ENCODE data around the gene MEIS3. TPM values are rescaled to one million over a fixed set of nuclear protein-coding genes. Genes with fewer than 3 reads are reported as not detected.

Gene MEIS3
- not detected in 2 replicates for total RNA-seq (2013; cell fraction: nucleolus; rRNA removed)
- total RNA-seq (2014; rRNA removed) (not detected in 2 replicates), total RNA-seq (2014; rRNA removed; fragmentation: Illumina TruSeq; extraction: Trizol) (not detected in 2 replicates), total RNA-seq (2021) (0.21 TPM in 1 of 2 replicates, not detected in the other), polyA plus RNA-seq (2011; rRNA removed) (0.05 TPM in 1 of 2 replicates, not detected in the other), polyA plus RNA-seq (2014; fragmentation: Illumina TruSeq; extraction: Trizol) (not detected in 2 replicates), polyA plus RNA-seq (2014; fragmentation: Nextera tagmentation; extraction: Ambion mirVana) (not detected), polyA plus RNA-seq (2014; rRNA removed) (not detected in 2 replicates), polyA plus RNA-seq (2016; fragmentation: Nextera tagmentation; extraction: Ambion mirVana) (under 1 TPM in 1 of 2 experiments, not detected in 1; 0.23 TPM), polyA minus RNA-seq (2011; rRNA and poly(A)+ RNA removed) (not detected in 2 replicates), Bru-seq, nascent RNA (percentile 11 among the genes with signal in this experiment), BruChase-seq, experiment 1, labeled RNA remaining after a 6-hour chase (percentile 10 among the genes with signal in this experiment), BruChase-seq, experiment 2, labeled RNA remaining after a 2-hour chase (percentile 11 among the genes with signal in this experiment)
- polyA plus RNA-seq (2011; ENCODE audit: low read depth), result not detected
- 0.13 TPM in 1 of 2 replicates, not detected in the other for polyA plus RNA-seq (2011; cell fraction: cytosol; rRNA removed)
- polyA plus RNA-seq (2011; cell fraction: nucleus; rRNA removed), result 0.07 TPM in 1 of 2 replicates, not detected in the other
- polyA plus RNA-seq (2012), result not detected in 2 replicates
- not detected in 2 replicates for polyA minus RNA-seq (2011; cell fraction: cytosol; rRNA and poly(A)+ RNA removed)
- not detected in 2 replicates for polyA minus RNA-seq (2011; cell fraction: nucleus; rRNA and poly(A)+ RNA removed)
- long read RNA-seq, experiment 1, result 0 reads
- long read RNA-seq, experiment 2, result 0 reads

DNA sequence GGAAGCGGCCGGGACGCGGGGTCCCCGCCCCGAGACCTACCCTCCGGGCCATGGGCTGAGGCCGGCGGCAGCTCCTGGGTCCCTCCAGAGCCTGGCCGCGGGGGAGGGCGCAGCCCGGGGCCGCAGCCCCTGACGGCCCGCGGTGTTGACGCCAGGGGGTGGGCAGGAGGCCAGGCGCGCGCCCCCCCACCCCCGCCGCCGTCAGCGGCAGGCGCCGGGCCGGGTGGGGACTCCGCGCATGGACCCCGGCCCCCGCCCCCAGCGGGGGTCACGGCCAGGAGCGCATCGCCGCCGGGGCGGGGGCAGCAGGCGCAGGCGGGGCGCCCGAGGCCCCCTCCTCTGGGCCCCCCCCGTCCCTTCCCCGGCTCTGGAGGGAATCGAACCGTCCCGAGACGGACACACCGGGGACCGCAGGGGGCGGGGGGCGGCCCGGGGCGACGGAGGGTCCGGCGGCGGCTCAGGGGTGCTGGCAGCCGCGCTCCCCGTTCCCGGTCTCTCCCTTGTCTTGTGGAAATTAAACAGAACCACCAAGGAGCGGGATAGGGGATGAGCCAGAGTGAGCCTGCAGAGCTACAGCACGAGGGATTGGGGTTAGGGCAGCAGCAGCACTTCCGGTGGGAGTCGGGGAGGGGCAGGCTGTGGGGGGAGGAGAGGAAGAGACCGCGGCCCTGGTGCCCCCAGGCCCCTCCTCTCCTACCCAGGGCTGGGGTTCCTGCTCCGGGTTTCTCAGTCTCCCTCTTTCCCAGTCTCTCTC lies at the start of gene MEIS3:
Gene MEIS3 (minus strand): TSS at position 498 of the 754 bp plus-strand sequence. CDS start 446 bp downstream, at position 52.
- RAD21 ChIA-PET (ENCODE audit: unreplicated experiment), result no interaction called here

DNA sequence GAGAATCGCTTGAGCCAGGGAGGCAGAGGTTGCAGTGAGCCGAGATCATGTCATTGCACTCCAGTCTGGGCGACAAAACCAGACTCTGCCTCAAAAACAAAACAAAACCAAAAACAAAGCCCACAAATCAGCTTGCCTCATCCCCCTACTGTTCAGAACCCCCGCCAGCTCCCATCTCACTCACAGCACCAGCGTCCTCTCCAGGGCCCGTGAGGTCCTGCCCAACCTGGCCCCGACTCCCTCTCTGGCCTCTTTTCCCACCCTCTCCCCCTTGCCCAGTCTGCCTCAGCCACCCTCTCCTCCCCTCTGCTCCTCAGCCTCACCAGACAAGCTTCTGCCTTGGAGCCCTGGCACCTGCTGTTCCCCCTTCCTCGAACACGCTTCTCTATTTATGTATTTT lies 48.6 kb upstream of the MEIS3 start:
- CTCF ChIA-PET, result interaction anchor here (0.5 kb wide), 1 partner anchor 119 kb away, joined by 3 read pairs; the partner anchor contains the start of gene DHX34
- ATAC-seq, result no peak
- H3K9ac ChIP-seq (ENCODE audit: control insufficient read depth, insufficient read depth, low read length), result no peak overlapping the region
- H3K4me1 ChIP-seq (ENCODE audit: control insufficient read depth, insufficient read depth, low read length), result no peaks in the 10 kb centered on the region
- in situ Hi-C loops (cut with MboI) (no loop called here), intact Hi-C loops (cut with micrococcal nuclease; ENCODE audit: unreplicated experiment) (no loop called here)
- DNase-seq (ENCODE audit: low read depth, low spot score), result no peak
- H3K27ac ChIP-seq (ENCODE audit: control insufficient read depth, insufficient read depth), result no peak overlapping the region
- no peaks in the 10 kb centered on the region for H3K36me3 ChIP-seq (ENCODE audit: control insufficient read depth in 2 of 2, insufficient read depth in 2 of 2, low read length in 1 of 2)
- H3K4me3 ChIP-seq, result no peak overlapping the region
- no peaks in the 10 kb centered on the region for H4K20me1 ChIP-seq (ENCODE audit: control insufficient read depth, insufficient read depth)
- no peak overlapping the region for H2AFZ ChIP-seq (ENCODE audit: control insufficient read depth, low read depth, low read length)
- POLR2A ChIA-PET, result no interaction called here
- no peak for FAIRE-seq
- H3K79me2 ChIP-seq (ENCODE audit: control insufficient read depth, insufficient read depth, low read length), result no peaks in the 10 kb centered on the region
- H3K4me2 ChIP-seq (ENCODE audit: control insufficient read depth, insufficient read depth), result no peak overlapping the region
- WGBS (ENCODE audit: insufficient coverage, insufficient replicate concordance, low lambda C conversion rate, missing lambda C conversion rate), result 62% methylated on average over 8 of the region's 9 CpGs
- peaks cover 5 to 7% of the 10 kb centered on the region in 2 experiments; a peak in 3 of 4 replicates for H3K27me3 ChIP-seq (replicated peaks in 1 of 2; ENCODE audit: control insufficient read depth in 2 of 2, insufficient read depth in 2 of 2, low read length in 1 of 2)
- RAD21 ChIA-PET (ENCODE audit: unreplicated experiment), result no interaction called here
- no peaks in the 10 kb centered on the region for H3K9me3 ChIP-seq (replicated peaks; ENCODE audit: control insufficient read depth, insufficient read depth, low read length)
- no TSS peak for BruUV-seq (replicated peaks)
- SMC1A ChIA-PET (ENCODE audit: uncharacterized antibody, unreplicated experiment), result no interaction called here
- TF ChIP-seq TBL1XR1 (IDR thresholded peaks at IDR 0.05; ENCODE audit: low read depth, low read length), result no peak
- TF ChIP-seq NFYA (IDR thresholded peaks at IDR 0.05; ENCODE audit: borderline replicate concordance, low read depth, low read length), result no peak
- TF ChIP-seq TCF7 (IDR thresholded peaks at IDR 0.05; ENCODE audit: borderline replicate concordance), result no peak
- no peak for TF ChIP-seq POU2F2 (IDR thresholded peaks at IDR 0.05; ENCODE audit: borderline replicate concordance, low read depth, low read length)
- no peak for TF ChIP-seq SMAD1 (IDR thresholded peaks at IDR 0.05; ENCODE audit: low read depth, partially characterized antibody)
- no peak for TF ChIP-seq ZBTB11 (CRISPR knock-in tag; IDR thresholded peaks at IDR 0.05)
- TF ChIP-seq SMC3 (IDR thresholded peaks at IDR 0.05; ENCODE audit: borderline replicate concordance, low read length), result no peak
- TF ChIP-seq FOXM1 (IDR thresholded peaks at IDR 0.05; ENCODE audit: low read depth, low read length), result no peak
- TF ChIP-seq RAD51 (IDR thresholded peaks at IDR 0.05), result no peak

More for the DNA sequence above, at the start of gene MEIS3:
- TF ChIP-seq IRF4 (IDR thresholded peaks at IDR 0.05; ENCODE audit: low read depth, low read length) (no peak), SUZ12 (IDR thresholded peaks at IDR 0.05; ENCODE audit: unreplicated experiment) (peak; percentile 61)
- Histone ChIP-seq H3K27me3 (replicated peaks in 1 of 2; ENCODE audit: control insufficient read depth in 2 of 2, insufficient read depth in 2 of 2, low read length in 1 of 2) (peaks cover 17 to 21% of the 10 kb centered on the region in 2 experiments), H3K4me2 (ENCODE audit: control insufficient read depth, insufficient read depth) (no peak within 1 kb of the TSS), H3K27ac (ENCODE audit: control insufficient read depth, insufficient read depth) (no peak within 1 kb of the TSS), H3K36me3 (ENCODE audit: control insufficient read depth in 2 of 2, insufficient read depth in 2 of 2, low read length in 1 of 2) (no peaks in the 10 kb centered on the region), H3K79me2 (ENCODE audit: control insufficient read depth, insufficient read depth, low read length) (no peaks in the 10 kb centered on the region), H3K4me3 (no peak within 1 kb of the TSS), H3K9me3 (replicated peaks; ENCODE audit: control insufficient read depth, insufficient read depth, low read length) (no peaks in the 10 kb centered on the region), H3K4me1 (ENCODE audit: control insufficient read depth, insufficient read depth, low read length) (no peaks in the 10 kb centered on the region; the same call in 1 of the 2 replicates), H2AFZ (ENCODE audit: control insufficient read depth, low read depth, low read length) (no peak within 1 kb of the TSS), H3K9ac (ENCODE audit: control insufficient read depth, insufficient read depth, low read length) (no peak within 1 kb of the TSS), H4K20me1 (ENCODE audit: control insufficient read depth, insufficient read depth) (no peaks in the 10 kb centered on the region)
- 1% methylated on average over 22 of the region's 70 CpGs for WGBS (ENCODE audit: insufficient coverage, insufficient replicate concordance, low lambda C conversion rate, missing lambda C conversion rate)
- ATAC-seq (no peak), FAIRE-seq (no peak), DNase-seq (ENCODE audit: low read depth, low spot score) (no peak)
- ChIA-PET SMC1A (ENCODE audit: uncharacterized antibody, unreplicated experiment) (no interaction called here), CTCF (no interaction called here), POLR2A (no interaction called here)
- intact Hi-C loops (cut with micrococcal nuclease; ENCODE audit: unreplicated experiment) (no loop called here), in situ Hi-C loops (cut with MboI) (no loop called here)
- no TSS peak for BruUV-seq (replicated peaks)
